Ishikawa (cell line): ENCODE results near the gene IMPA2.

ENCODE experiments used
- EGR1 ChIP-seq: IDR thresholded peaks from 2 replicates; pipeline ENCODE4 v1.6.1; 2012
- EP300 ChIP-seq: IDR thresholded peaks from 2 replicates; pipeline ENCODE4 v1.6.1; 2012; ENCODE audit warnings: borderline replicate concordance
- TAF1 ChIP-seq: IDR thresholded peaks from 2 replicates; pipeline ENCODE4 v1.6.1; 2012; ENCODE audit warnings: low read depth, mild to moderate bottlenecking
- TCF12 ChIP-seq: IDR thresholded peaks from 2 replicates; pipeline ENCODE4 v1.6.1; 2012; ENCODE audit warnings: low read depth

DNA sequence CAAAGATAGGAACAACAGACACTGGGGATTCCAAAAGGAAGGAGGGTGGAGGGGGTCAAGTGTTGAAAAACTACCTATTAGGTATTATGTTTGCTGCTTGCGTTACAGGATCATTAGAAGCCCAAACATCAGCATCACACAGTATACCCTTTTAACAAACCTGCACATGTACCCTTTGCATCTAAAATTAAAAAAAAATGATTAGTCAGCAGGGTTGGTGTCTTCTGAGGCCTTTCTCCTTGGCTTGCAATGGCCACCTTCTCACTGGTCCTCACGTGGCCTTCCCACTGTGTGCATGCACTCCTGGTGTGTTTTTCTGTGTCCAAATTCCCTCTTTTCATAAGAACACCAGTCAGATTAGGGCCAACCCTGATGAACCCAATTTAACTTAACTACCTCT is 5.6 kb upstream of the IMPA2 start:
- TF ChIP-seq EP300 = no peak
- no peak for TF ChIP-seq TAF1
- TF ChIP-seq EGR1 = no peak
- no peak for TF ChIP-seq TCF12
